HepG2 (cell line): ENCODE results near the gene CDC14A. TPM values are rescaled to one million over a fixed set of nuclear protein-coding genes. Genes with fewer than 3 reads are reported as not detected.

ENCODE experiments used
- ATAC-seq: fragments of 200-7000 bp; cut with Tn5 transposase; 3 replicates; pipeline ENCODE4 v1.9.1; 2020; ENCODE audit warnings: mild to moderate bottlenecking, moderate library complexity
- BruUV-seq: library from RNA; stranded (reverse); fragments of 400-500 nt; replicated peaks from 2 replicates; lab custom pipeline; 2021; lab: Mats Ljungman, UMichigan
- CTCF ChIA-PET: fragments of 300-600 bp; formaldehyde crosslinking; extraction: SDS; loops from one replicate; lab custom pipeline; 2021; ENCODE audit warnings: low total read pairs, inconsistent platforms, low intra/inter-chr PET ratio; lab: Yijun Ruan, JAX
- POLR2A ChIA-PET: fragments of 350-600 bp; sonication (Branson Sonifier 250); formaldehyde crosslinking; loops from one replicate; lab custom pipeline; 2020; ENCODE audit warnings: antibody characterized with exemption, inconsistent platforms; lab: Yijun Ruan, JAX
- DNase-seq: peaks from one replicate; pipeline ENCODE4 v3.0.0-alpha.2; 2015; ENCODE audit warnings: low spot score
- FAIRE-seq: peaks from 3 replicates; lab custom pipeline; 2011; peaks lifted over from hg19 to GRCh38; lab: Jason Lieb, UNC
- H2AFZ ChIP-seq: one replicate; pipeline ENCODE4 v1.6.1; 2011; ENCODE audit warnings: low read length, inconsistent platforms
- H3K27ac ChIP-seq: fragments of 300-600 bp; 3 replicates; pipeline ENCODE4 v1.8.0; 2011; ENCODE audit warnings: mixed run types, mild to moderate bottlenecking, mixed read lengths, low read length, inconsistent platforms; ENCODE audit not compliant: insufficient read depth; ENCODE audit errors: extremely low read length
- H3K27me3 ChIP-seq, 2 experiments: fragments of 200-600 bp in 1 of 2; 2 replicates in 1 of 2; 3 replicates in 1 of 2; pipeline versions ENCODE4 v1.6.0 to v1.8.0; 2011; ENCODE audit warnings: low read length in 2 of 2, mild to moderate bottlenecking in 2 of 2, moderate library complexity in 2 of 2, inconsistent platforms in 1 of 2; ENCODE audit not compliant: insufficient read depth in 2 of 2, control insufficient read depth in 1 of 2
- H3K36me3 ChIP-seq, 2 experiments: fragments of 200-600 bp in 1 of 2; replicated peaks in 1 of 2; 2 replicates in 1 of 2; 3 replicates in 1 of 2; pipeline versions ENCODE4 v1.5.1 to v1.8.0; 2011; ENCODE audit warnings: low read length in 2 of 2, inconsistent platforms in 1 of 2; ENCODE audit not compliant: insufficient read depth in 2 of 2, control insufficient read depth in 1 of 2
- H3K4me1 ChIP-seq: 2 replicates; pipeline ENCODE4 v1.5.1; 2012; ENCODE audit warnings: low read length, inconsistent platforms; ENCODE audit not compliant: insufficient read depth
- H3K4me2 ChIP-seq: 2 replicates; pipeline ENCODE4 v1.6.0; 2011; ENCODE audit warnings: low read depth, low read length, inconsistent platforms
- H3K4me3 ChIP-seq, 3 experiments: fragments of 200-600 bp in 1 of 3; sonication (generic), shearing (Covaris generic) in 1 of 3; replicated peaks in 1 of 3; 2 replicates each; pipeline ENCODE4 v1.5.1; 2011 to 2016; ENCODE audit warnings: low read length in 3 of 3, inconsistent platforms in 2 of 3, low read depth in 2 of 3, mild to moderate bottlenecking in 2 of 3, control low read depth in 1 of 3, mixed read lengths in 1 of 3; ENCODE audit not compliant: insufficient read depth in 1 of 3
- H3K79me2 ChIP-seq: one replicate; pipeline ENCODE4 v1.6.1; 2011; ENCODE audit warnings: low read length, inconsistent platforms; ENCODE audit not compliant: insufficient read depth
- H3K9ac ChIP-seq: 2 replicates; pipeline ENCODE4 v1.6.0; 2011; ENCODE audit warnings: mild to moderate bottlenecking, low read depth, low read length, inconsistent platforms; ENCODE audit not compliant: insufficient read depth
- H3K9me3 ChIP-seq: 2 replicates; pipeline ENCODE4 v1.5.1; 2012; ENCODE audit warnings: mild to moderate bottlenecking, low read length
- H4K20me1 ChIP-seq: 2 replicates; pipeline ENCODE4 v1.6.0; 2011; ENCODE audit warnings: inconsistent platforms, mild to moderate bottlenecking, low read length, moderate library complexity; ENCODE audit not compliant: insufficient read depth
- ETV5 ChIP-seq: IDR thresholded peaks from 2 replicates; pipeline ENCODE4 v1.6.1; 2018; ENCODE audit warnings: missing biosample characterization, missing genetic modification reagents, inconsistent platforms, borderline replicate concordance
- HNF4A ChIP-seq: sonication (generic); formaldehyde crosslinking; IDR thresholded peaks from 2 replicates; pipeline ENCODE4 v1.4.0; 2020; ENCODE audit warnings: missing genetic modification reagents
- HNRNPL ChIP-seq: fragments of 200-400 bp; formaldehyde crosslinking; IDR thresholded peaks from 2 replicates; pipeline ENCODE4 v1.6.1; 2017; ENCODE audit warnings: mild to moderate bottlenecking, low read depth, low read length
- MAFF ChIP-seq: IDR thresholded peaks from 2 replicates; pipeline ENCODE4 v1.6.1; 2011; ENCODE audit warnings: low read depth, low read length, improper control_type of control experiment
- RCOR2 ChIP-seq: IDR thresholded peaks from 2 replicates; pipeline ENCODE4 v1.6.1; 2016; ENCODE audit warnings: missing biosample characterization, missing genetic modification reagents
- SMYD3 ChIP-seq: sonication (generic); formaldehyde crosslinking; IDR thresholded peaks from 2 replicates; pipeline ENCODE4 v1.8.1; 2023; ENCODE audit warnings: mild to moderate bottlenecking, missing genetic modification reagents
- ZNF232 ChIP-seq: sonication (generic); formaldehyde crosslinking; IDR thresholded peaks from 2 replicates; pipeline ENCODE4 v1.4.0; 2020; ENCODE audit warnings: missing genetic modification reagents, borderline replicate concordance
- ZNF234 ChIP-seq: sonication (generic); formaldehyde crosslinking; conservative IDR thresholded peaks from 2 replicates; pipeline ENCODE4 v1.5.1; 2020; ENCODE audit warnings: mild to moderate bottlenecking, missing genetic modification reagents
- ZNF549 ChIP-seq: sonication (generic); formaldehyde crosslinking; IDR thresholded peaks from 2 replicates; pipeline ENCODE4 v1.5.0; 2020; ENCODE audit warnings: missing genetic modification reagents
- ZNF773 ChIP-seq: sonication (generic); formaldehyde crosslinking; IDR thresholded peaks from 2 replicates; pipeline ENCODE4 v1.4.0; 2020; ENCODE audit warnings: missing genetic modification reagents, borderline replicate concordance
- ZNF841 ChIP-seq: sonication (generic); formaldehyde crosslinking; IDR thresholded peaks from 2 replicates; pipeline ENCODE4 v1.8.1; 2023; ENCODE audit warnings: missing genetic modification reagents, borderline replicate concordance
- ZNF883 ChIP-seq: sonication (generic); formaldehyde crosslinking; IDR thresholded peaks from 2 replicates; pipeline ENCODE4 v1.5.1; 2020; ENCODE audit warnings: mild to moderate bottlenecking, missing genetic modification reagents; ENCODE audit errors: not compliant biosample characterization
- WGBS: methylation state at CpG from one replicate; pipeline ENCODE4 v1.1.6; 2017; ENCODE audit warnings: low lambda C conversion rate; 5-methylcytosine and 5-hydroxymethylcytosine counted together
- in situ Hi-C: cut with HindIII; loops from 2 replicates; pipeline ENCODE4 v1.10.0; 2017; ENCODE audit warnings: low pct_unique_long_range_greater_than_20kb; ENCODE audit not compliant: extremely low pct_ligation_motif_present
- intact Hi-C: fragments of 100-400 bp; cut with micrococcal nuclease; formaldehyde crosslinking; loops from one replicate; pipeline ENCODE4 v1.10.0; 2022; ENCODE audit not compliant: unreplicated experiment
- polyA plus RNA-seq, 8 experiments: library from polyadenylated mRNA; depleted of rRNA in 3 of 8; stranded (reverse) in 7 of 8; unstranded in 1 of 8; fragments of >200 nt; fragmentation: Illumina TruSeq in 4 of 8; extraction: Trizol in 4 of 8; gene quantifications; 2 replicates each; pipeline versions ENCODE4 v1.2.1 to v1.2.3, GENCODE V29; 2011 to 2016; ENCODE audit warnings: low read depth in 4 of 8, missing spikeins in 1 of 8, mixed read lengths in 1 of 8; ENCODE audit not compliant: insufficient read depth in 1 of 8
- total RNA-seq, 5 experiments: library from RNA; depleted of rRNA; stranded (reverse); fragments of >200 nt; fragmentation: Illumina TruSeq; extraction: Trizol; gene quantifications; 2 replicates each; pipeline ENCODE4 v1.2.3, GENCODE V29; 2016; ENCODE audit warnings: low read depth in 1 of 5
- TF ChIP-seq, protein P1 (sequence below): sonication (generic); formaldehyde crosslinking; IDR thresholded peaks from 2 replicates; pipeline ENCODE4 v1.4.0; 2020; ENCODE audit warnings: mild to moderate bottlenecking, missing genetic modification reagents
- TF ChIP-seq, protein P2 (sequence below): IDR thresholded peaks from 2 replicates; pipeline ENCODE4 v1.6.1; 2016
- TF ChIP-seq, protein P3 (sequence below): IDR thresholded peaks from 2 replicates; pipeline ENCODE4 v1.6.1; 2018; ENCODE audit warnings: missing genetic modification reagents, mild to moderate bottlenecking, missing compliant biosample characterization

Gene CDC14A
- total and polyA plus RNA-seq, 2 of the 13 experiments (the other 11 are each of a cell fraction or from before 2014, with no cell fraction given), result 2.8 to 4.9 TPM

DNA sequence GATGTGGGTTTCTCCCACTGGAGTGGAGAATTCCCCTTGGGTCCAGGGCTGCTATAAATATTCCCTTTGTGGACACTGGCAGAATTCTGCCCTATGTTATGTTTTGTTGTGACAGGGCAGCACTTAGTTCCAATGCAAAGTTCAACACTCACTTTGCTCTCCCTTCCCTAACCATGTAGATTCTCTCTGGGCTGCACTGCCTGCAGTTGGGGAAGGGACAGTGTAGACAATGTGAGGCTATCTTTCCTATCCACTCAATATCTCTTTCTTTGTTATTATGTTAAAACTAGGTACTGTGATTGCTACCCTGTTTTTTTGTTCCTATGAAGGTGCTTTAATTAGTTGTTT, 205.3 kb downstream of the CDC14A start:
- Histone ChIP-seq H3K9ac (no peak overlapping the region), H4K20me1 (no peaks in the 10 kb centered on the region), H3K79me2 (no peaks in the 10 kb centered on the region), H3K9me3 (peaks cover 15% of the 10 kb centered on the region), H3K27ac (no peak overlapping the region), H3K4me1 (peaks cover 14% of the 10 kb centered on the region), H3K4me3 (no peak overlapping the region), H3K36me3 (no peaks in the 10 kb centered on the region), H2AFZ (no peak overlapping the region), H3K4me2 (peak overlapping the region; percentile 31), H3K27me3 (no peaks in the 10 kb centered on the region)
- FAIRE-seq (no peak), ATAC-seq (peak; percentile 83), DNase-seq (no peak)
- ChIA-PET POLR2A (no interaction called here), CTCF (no interaction called here)
- in situ Hi-C loops, result no loop called here
- TF ChIP-seq ZNF883 (no peak), HNF4A (CRISPR knock-in tag) (peak; percentile 51)
- intact Hi-C loops, result no loop called here
- no TSS peak for BruUV-seq

DNA sequence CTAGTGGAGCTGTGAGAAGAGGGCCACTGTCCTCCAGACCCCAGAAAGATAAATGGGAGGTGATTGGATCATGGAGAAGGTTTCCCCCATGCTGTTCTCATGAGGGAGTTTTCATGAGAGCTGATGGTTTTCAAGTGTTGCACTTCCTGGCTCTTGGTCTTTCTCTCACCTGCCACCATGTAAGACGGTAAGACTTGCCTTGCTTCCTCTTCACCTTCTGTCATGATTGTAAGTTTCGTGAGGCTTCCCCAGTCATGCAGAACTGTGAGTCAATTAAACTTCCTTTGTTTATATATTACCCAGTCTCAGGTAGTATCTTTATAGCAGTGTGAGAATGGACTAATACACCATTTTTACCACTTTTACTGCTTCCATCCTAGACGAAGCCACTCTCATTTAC, 213.2 kb downstream of the CDC14A start:
- H3K4me3 ChIP-seq, result no peak overlapping the region
- no peaks in the 10 kb centered on the region for H3K27me3 ChIP-seq
- no peaks in the 10 kb centered on the region for H3K79me2 ChIP-seq
- H3K27ac ChIP-seq, result no peak overlapping the region
- TF ChIP-seq ZNF549 (CRISPR knock-in tag) (no peak), ETV5 (CRISPR knock-in tag) (no peak), MAFF (no peak), ZNF841 (CRISPR knock-in tag) (no peak), ZNF773 (CRISPR knock-in tag) (no peak), HNRNPL (no peak), RCOR2 (CRISPR knock-in tag) (no peak), SMYD3 (CRISPR knock-in tag) (no peak), ZNF234 (CRISPR knock-in tag) (no peak), ZNF232 (no peak)
- TF ChIP-seq, protein P1, sequence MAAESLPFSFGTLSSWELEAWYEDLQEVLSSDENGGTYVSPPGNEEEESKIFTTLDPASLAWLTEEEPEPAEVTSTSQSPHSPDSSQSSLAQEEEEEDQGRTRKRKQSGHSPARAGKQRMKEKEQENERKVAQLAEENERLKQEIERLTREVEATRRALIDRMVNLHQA, result no peak
- TF ChIP-seq, protein P2, sequence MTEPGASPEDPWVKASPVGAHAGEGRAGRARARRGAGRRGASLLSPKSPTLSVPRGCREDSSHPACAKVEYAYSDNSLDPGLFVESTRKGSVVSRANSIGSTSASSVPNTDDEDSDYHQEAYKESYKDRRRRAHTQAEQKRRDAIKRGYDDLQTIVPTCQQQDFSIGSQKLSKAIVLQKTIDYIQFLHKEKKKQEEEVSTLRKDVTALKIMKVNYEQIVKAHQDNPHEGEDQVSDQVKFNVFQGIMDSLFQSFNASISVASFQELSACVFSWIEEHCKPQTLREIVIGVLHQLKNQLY, result no peak
- TF ChIP-seq, protein P3, sequence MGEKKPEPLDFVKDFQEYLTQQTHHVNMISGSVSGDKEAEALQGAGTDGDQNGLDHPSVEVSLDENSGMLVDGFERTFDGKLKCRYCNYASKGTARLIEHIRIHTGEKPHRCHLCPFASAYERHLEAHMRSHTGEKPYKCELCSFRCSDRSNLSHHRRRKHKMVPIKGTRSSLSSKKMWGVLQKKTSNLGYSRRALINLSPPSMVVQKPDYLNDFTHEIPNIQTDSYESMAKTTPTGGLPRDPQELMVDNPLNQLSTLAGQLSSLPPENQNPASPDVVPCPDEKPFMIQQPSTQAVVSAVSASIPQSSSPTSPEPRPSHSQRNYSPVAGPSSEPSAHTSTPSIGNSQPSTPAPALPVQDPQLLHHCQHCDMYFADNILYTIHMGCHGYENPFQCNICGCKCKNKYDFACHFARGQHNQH (CRISPR knock-in tag), result no peak
- no peak for DNase-seq
- intact Hi-C loops (no loop called here), in situ Hi-C loops (no loop called here)
- H3K36me3 ChIP-seq, result no peaks in the 10 kb centered on the region
- no peak overlapping the region for H3K4me2 ChIP-seq
- no peak overlapping the region for H3K9ac ChIP-seq
- no peak for ATAC-seq
- H3K4me1 ChIP-seq, result peaks cover 11% of the 10 kb centered on the region; the same call in 1 of the 2 replicates
- ChIA-PET CTCF (no interaction called here), POLR2A (no interaction called here)
- no TSS peak for BruUV-seq
- H4K20me1 ChIP-seq, result no peaks in the 10 kb centered on the region
- no peak overlapping the region for H2AFZ ChIP-seq
- H3K9me3 ChIP-seq, result no peaks in the 10 kb centered on the region
- 57% methylated on average over 3 of the region's 3 CpGs for WGBS
- FAIRE-seq, result no peak
